Transverse colon (tissue), 3 donors: ENCODE data around the gene CTR9.

ENCODE experiments used
- CTCF ChIP-seq, 5 experiments: fragments of 200-600 bp in 3 of 5; fragments of 450-650 bp in 2 of 5; sonication (generic) in 3 of 5; IDR thresholded peaks; 1 replicate in 2 of 5; 2 replicates in 3 of 5; pipeline ENCODE4 v1.5.1; 2016 to 2017; ENCODE audit warnings: antibody characterized with exemption in 5 of 5, inconsistent platforms in 3 of 5, mild to moderate bottlenecking in 2 of 5, moderate library complexity in 1 of 5
- POLR2A ChIP-seq: fragments of 450-650 bp; IDR thresholded peaks from one replicate; pipeline ENCODE4 v1.6.1; 2016; ENCODE audit warnings: antibody characterized with exemption, mild to moderate bottlenecking, moderate library complexity

- TF ChIP-seq CTCF (IDR thresholded peaks at IDR 0.05) (no peak), POLR2A (no peak)
Measured at GRCh38 chr11:10763766-10764165, 12.7 kb downstream of the CTR9 start.
